NCI-H2196 (cell line): ENCODE data around the gene PBX4.

Source experiments
- DNase-seq: peaks from one replicate; lab custom pipeline; 2025; ENCODE audit not compliant: unreplicated experiment; lab: John Stamatoyannopoulos, UW

PBX4 gene

GRCh38 chr19:19559931-19560330 lies 58.6 kb downstream of the PBX4 start:
- DNase-seq: no peak

GRCh38 chr19:19558636-19559035 lies 59.9 kb downstream of the PBX4 start:
- DNase-seq: no peak

- DNase-seq: no peak
Observed at GRCh38 chr19:19558055-19558454, 60.4 kb downstream of the PBX4 start.

DNA sequence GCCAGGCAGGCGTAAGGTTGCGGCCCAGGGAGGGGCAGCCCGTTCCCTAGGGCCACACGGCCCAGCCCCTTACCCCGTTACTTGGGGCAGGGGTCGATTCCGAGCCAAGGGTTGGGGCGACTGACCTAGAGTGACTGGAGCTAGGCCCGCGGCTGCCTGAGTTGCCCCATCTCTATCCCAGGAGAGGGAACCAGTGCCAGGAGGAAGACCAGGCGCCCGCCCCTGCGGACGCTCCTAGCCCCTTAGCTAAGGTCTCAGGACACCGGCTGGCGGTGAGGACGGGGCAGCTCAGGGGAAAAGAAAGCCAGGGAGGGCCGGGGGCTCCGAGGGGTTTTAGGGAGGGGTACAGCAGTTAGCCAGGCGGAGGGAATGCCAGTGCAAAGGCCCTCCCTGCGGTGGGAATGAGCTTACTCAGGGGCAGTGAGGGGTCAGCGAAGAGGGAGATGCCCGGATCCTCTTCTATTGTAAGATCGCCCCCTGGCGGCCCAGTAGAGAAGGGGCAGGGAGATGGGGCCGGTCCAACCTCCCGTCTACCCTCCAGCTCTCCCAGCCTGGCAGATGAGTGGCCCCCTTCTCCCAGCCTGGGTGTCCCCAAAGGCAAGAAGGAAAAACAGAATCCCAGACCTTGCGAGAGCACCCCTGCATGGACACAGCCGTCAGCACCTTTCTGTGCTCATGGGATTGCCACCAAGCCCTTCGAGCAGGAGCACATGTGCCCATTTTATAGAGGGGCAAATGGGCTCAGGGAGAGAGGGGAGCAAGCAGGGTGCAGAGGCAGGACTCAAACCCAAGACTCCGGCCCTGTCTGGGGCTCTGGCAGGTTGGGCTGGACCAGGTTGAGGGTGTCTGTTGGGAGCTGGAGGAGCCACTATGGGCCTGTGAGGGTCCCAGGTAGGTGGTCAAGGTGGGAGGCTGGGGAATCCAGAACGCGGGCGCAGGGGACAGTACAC lies 64.1 kb downstream of the PBX4 start:
- DNase-seq: peak; percentile 30

DNA sequence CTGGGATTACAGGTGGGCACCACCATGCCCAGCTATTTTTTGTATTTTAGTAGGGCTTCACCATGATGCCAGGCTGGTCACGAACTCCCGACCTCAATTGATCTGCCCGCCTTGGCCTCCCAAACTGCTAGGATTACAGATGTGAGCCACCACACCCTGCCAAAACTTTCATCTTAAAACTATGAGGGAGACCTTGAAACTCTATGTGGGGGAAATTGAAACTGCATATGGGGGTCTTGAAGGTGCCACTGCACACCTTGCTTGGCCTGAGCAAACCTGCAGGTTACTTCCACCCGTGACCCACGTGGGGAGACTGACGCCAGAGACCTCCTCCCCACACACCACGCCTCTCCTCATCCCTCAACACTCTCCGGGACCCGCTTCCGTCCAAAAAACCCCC lies 64.8 kb downstream of the PBX4 start:
- no peak for DNase-seq

DNA sequence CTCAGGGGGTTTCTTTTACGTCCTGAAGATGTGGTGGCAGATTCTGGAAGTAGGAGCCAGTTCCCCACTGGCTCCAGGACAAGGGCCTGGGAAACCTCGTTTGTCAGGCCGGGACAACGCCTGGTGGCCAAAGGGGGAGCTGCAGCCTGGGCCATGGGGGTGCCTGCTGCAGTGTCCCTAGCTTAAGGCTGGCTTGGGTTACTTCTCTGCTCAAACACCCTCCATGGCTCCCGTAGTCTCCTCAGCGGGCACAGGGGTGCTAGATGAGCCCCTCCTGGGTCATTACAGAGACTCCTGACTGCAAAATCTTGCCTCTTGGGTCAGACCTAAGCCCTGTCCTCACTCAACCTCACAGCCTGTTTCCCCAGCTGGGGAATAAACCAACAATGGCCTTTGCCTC lies 65.7 kb downstream of the PBX4 start:
- no peak for DNase-seq

GRCh38 chr19:19551853-19552192 lies 66.7 kb downstream of the PBX4 start:
- no peak for DNase-seq

DNA sequence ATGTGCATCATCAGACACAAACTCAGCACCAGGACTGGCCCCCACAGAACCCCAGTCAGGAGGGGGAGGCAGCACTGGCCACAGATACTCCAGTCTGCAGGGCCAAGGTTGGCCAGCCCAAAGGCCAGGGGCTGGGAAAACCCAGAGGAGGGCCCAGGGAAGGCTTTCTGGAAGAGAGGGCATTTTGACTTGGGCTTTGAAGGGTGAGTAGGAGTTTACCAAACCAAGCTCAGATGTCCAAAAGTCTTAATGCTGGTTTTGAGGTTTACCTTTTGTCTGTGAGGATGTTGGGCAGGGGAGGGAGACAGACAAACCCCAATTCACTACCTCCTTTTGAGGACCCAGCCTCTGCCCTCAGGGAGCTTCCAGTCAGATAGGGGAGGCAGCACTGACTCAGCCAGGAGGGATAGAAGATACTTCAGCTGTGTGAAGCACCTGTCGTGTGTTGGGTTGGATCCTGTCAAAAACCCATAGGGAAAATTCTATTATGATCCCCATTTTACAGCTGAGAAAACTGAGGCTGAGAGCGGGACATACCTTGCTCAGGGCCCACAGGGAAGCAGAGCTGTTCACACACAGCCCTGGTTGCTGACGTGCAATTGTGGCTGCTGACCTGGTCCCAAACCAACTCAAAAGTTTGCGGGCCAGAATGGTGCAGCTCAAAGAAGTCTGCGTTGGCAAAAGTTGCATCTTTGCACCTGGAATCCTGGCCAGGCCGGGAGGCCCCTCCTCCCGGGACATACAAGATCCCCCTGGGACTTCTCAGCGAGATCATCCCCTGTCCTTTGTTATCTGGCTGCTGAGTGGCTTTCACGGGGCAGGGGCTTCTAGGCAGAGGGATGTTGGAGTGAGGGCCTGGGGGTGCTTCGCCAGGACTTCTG lies 67.3 kb downstream of the PBX4 start:
- no peak for DNase-seq

GRCh38 chr19:19550485-19550929 lies 68.0 kb downstream of the PBX4 start:
- DNase-seq: no peak

GRCh38 chr19:19549804-19550464 lies 68.6 kb downstream of the PBX4 start:
- no peak for DNase-seq

- no peak for DNase-seq
Observed at GRCh38 chr19:19548915-19549759, 69.3 kb downstream of the PBX4 start.

- no peak for DNase-seq
Observed at GRCh38 chr19:19547674-19548336, 70.7 kb downstream of the PBX4 start.

DNA sequence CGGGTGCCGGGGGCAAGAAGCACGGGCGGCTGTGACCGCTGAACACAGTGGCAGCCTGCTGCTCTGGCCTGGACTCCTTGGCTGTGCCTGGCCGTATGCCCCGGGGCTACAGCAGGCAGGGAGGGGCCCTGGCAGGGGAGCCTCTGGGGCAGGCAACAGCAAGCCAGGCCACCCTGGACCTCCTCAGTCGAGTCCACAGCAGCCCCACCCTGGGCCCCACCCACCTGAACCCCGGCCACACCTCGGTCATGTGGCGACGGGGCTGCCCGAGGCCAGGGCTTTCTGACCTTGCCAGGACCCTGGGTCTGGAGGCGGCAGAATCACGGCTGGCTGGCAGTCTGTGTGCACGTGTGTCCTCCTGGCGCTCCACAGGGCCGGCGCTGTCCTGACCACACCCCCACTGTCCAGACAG lies 71.7 kb downstream of the PBX4 start:
- DNase-seq: no peak

- DNase-seq: no peak
Observed at GRCh38 chr19:19545707-19546106, 72.8 kb downstream of the PBX4 start.

GRCh38 chr19:19544954-19545591 lies 73.4 kb downstream of the PBX4 start:
- no peak for DNase-seq

GRCh38 chr19:19544257-19544953 lies 74.1 kb downstream of the PBX4 start:
- DNase-seq: no peak

DNA sequence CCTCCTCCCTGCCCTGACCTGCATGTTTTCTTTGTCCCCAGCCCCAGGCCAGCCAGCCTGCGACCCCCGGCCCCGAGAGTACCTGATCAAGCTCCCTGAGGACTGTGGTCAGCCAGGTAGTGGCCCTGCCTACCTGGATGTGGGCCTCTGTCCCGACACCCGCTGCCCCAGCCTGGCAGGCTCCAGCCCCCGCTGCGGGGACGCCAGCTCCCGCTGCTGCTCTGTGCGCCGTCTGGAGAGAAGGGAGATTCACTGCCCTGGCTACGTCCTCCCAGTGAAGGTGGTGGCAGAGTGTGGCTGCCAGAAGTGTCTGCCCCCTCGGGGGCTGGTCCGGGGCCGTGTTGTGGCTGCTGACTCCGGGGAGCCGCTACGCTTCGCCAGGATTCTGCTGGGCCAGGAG lies 74.8 kb downstream of the PBX4 start:
- DNase-seq: no peak

DNA sequence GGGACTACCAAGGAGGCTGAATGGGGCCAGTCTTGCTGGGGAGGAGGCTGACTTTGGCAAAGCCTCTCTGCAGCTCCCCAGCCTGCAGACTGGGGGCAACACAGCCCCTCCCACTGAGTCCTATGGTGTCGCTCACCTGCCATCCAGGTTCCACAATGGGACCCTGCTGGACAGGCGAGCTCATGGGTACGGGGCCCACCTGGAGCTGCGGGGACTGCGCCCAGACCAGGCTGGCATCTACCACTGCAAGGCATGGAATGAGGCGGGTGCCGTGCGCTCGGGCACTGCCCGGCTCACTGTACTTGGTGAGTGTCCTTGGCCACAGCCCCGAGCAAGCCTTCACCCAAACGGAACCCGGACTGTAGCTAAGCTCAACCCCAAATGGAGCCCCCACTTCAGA lies 75.4 kb downstream of the PBX4 start:
- DNase-seq: no peak

- DNase-seq: no peak
Observed at GRCh38 chr19:19542507-19542906, 76.0 kb downstream of the PBX4 start.
